Measurements from ENCODE around the gene UGT1A3.

- no peak for TF ChIP-seq CTCF (conservative IDR thresholded peaks at IDR 0.05; ENCODE audit: low read depth, low read length)
- no peak for TF ChIP-seq EZH2 (IDR thresholded peaks at IDR 0.05; ENCODE audit: borderline replicate concordance, low read depth, low read length, poor library complexity, severe bottlenecking)
These were observed 35.4 kb downstream of the UGT1A3 start for GRCh38 chr2:233764264-233764663.

All from A673 (cell line).